ENCODE data around the gene MRS2.

The MRS2 gene

GRCh38 chr6:24448396-24448795, 45.7 kb downstream of the MRS2 start:
- no peaks in the 10 kb centered on the region for H4K20me1 ChIP-seq (ENCODE audit: low read depth, low read length)
- no peaks in the 10 kb centered on the region for H3K36me3 ChIP-seq (ENCODE audit: low read length)
- H3K9me3 ChIP-seq (ENCODE audit: insufficient read depth, low read length) = no peaks in the 10 kb centered on the region
- no peak overlapping the region for H2AFZ ChIP-seq (ENCODE audit: low read depth, low read length, severe bottlenecking)
- no peaks in the 10 kb centered on the region for H3F3A ChIP-seq (ENCODE audit: insufficient read depth)
- H3K4me2 ChIP-seq (ENCODE audit: low read depth, low read length, poor library complexity, severe bottlenecking) = no peak overlapping the region
- no peaks in the 10 kb centered on the region for H3K79me2 ChIP-seq (ENCODE audit: insufficient read depth, low read length)
- H3K9me2 ChIP-seq (replicated peaks; ENCODE audit: insufficient read depth, low read length) = no peaks in the 10 kb centered on the region
- no peak overlapping the region for H3K27ac ChIP-seq (ENCODE audit: low read depth, low read length)
- no peak overlapping the region for H3K4me3 ChIP-seq (ENCODE audit: insufficient read depth, low read length, poor library complexity, severe bottlenecking)
- H3K27me3 ChIP-seq (ENCODE audit: low read length) = no peaks in the 10 kb centered on the region
- TF ChIP-seq, protein P1, sequence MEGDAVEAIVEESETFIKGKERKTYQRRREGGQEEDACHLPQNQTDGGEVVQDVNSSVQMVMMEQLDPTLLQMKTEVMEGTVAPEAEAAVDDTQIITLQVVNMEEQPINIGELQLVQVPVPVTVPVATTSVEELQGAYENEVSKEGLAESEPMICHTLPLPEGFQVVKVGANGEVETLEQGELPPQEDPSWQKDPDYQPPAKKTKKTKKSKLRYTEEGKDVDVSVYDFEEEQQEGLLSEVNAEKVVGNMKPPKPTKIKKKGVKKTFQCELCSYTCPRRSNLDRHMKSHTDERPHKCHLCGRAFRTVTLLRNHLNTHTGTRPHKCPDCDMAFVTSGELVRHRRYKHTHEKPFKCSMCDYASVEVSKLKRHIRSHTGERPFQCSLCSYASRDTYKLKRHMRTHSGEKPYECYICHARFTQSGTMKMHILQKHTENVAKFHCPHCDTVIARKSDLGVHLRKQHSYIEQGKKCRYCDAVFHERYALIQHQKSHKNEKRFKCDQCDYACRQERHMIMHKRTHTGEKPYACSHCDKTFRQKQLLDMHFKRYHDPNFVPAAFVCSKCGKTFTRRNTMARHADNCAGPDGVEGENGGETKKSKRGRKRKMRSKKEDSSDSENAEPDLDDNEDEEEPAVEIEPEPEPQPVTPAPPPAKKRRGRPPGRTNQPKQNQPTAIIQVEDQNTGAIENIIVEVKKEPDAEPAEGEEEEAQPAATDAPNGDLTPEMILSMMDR (IDR thresholded peaks at IDR 0.05; ENCODE audit: insufficient read depth, low read length, poor library complexity, severe bottlenecking) = no peak
- no peak for TF ChIP-seq EZH2phosphoT487 (conservative IDR thresholded peaks at IDR 0.05; ENCODE audit: low read length)
- H3K9ac ChIP-seq (ENCODE audit: low read length) = no peak overlapping the region

GRCh38 chr6:24448828-24449525, 46.2 kb downstream of the MRS2 start:
- no peaks in the 10 kb centered on the region for H3K9me3 ChIP-seq (ENCODE audit: insufficient read depth, low read length)
- H4K20me1 ChIP-seq (ENCODE audit: low read depth, low read length) = no peaks in the 10 kb centered on the region
- H2AFZ ChIP-seq (ENCODE audit: low read depth, low read length, severe bottlenecking) = no peak overlapping the region
- no peaks in the 10 kb centered on the region for H3K79me2 ChIP-seq (ENCODE audit: insufficient read depth, low read length)
- no peak overlapping the region for H3K27ac ChIP-seq (ENCODE audit: low read depth, low read length)
- H3K36me3 ChIP-seq (ENCODE audit: low read length) = no peaks in the 10 kb centered on the region
- no peak overlapping the region for H3K4me3 ChIP-seq (ENCODE audit: insufficient read depth, low read length, poor library complexity, severe bottlenecking)
- no peaks in the 10 kb centered on the region for H3K27me3 ChIP-seq (ENCODE audit: low read length)
- no peak for TF ChIP-seq EZH2phosphoT487 (conservative IDR thresholded peaks at IDR 0.05; ENCODE audit: low read length)
- TF ChIP-seq, protein P1 (IDR thresholded peaks at IDR 0.05; ENCODE audit: insufficient read depth, low read length, poor library complexity, severe bottlenecking) = no peak
- H3F3A ChIP-seq (ENCODE audit: insufficient read depth) = no peaks in the 10 kb centered on the region
- no peak overlapping the region for H3K9ac ChIP-seq (ENCODE audit: low read length)
- no peaks in the 10 kb centered on the region for H3K9me2 ChIP-seq (replicated peaks; ENCODE audit: insufficient read depth, low read length)
- no peak overlapping the region for H3K4me2 ChIP-seq (ENCODE audit: low read depth, low read length, poor library complexity, severe bottlenecking)

- Histone ChIP-seq H3K27ac (ENCODE audit: low read depth, low read length) (no peak overlapping the region), H3K27me3 (ENCODE audit: low read length) (no peaks in the 10 kb centered on the region), H3K4me2 (ENCODE audit: low read depth, low read length, poor library complexity, severe bottlenecking) (no peak overlapping the region), H3K9ac (ENCODE audit: low read length) (no peak overlapping the region), H2AFZ (ENCODE audit: low read depth, low read length, severe bottlenecking) (no peak overlapping the region), H3K9me3 (ENCODE audit: insufficient read depth, low read length) (no peaks in the 10 kb centered on the region), H4K20me1 (ENCODE audit: low read depth, low read length) (no peaks in the 10 kb centered on the region), H3K4me3 (ENCODE audit: insufficient read depth, low read length, poor library complexity, severe bottlenecking) (no peak overlapping the region), H3K79me2 (ENCODE audit: insufficient read depth, low read length) (no peaks in the 10 kb centered on the region), H3K36me3 (ENCODE audit: low read length) (no peaks in the 10 kb centered on the region), H3K9me2 (replicated peaks; ENCODE audit: insufficient read depth, low read length) (no peaks in the 10 kb centered on the region), H3F3A (ENCODE audit: insufficient read depth) (no peaks in the 10 kb centered on the region)
- TF ChIP-seq EZH2phosphoT487 (conservative IDR thresholded peaks at IDR 0.05; ENCODE audit: low read length) = no peak
- TF ChIP-seq, protein P1 (IDR thresholded peaks at IDR 0.05; ENCODE audit: insufficient read depth, low read length, poor library complexity, severe bottlenecking) = no peak
These were observed 49.0 kb downstream of the MRS2 start for GRCh38 chr6:24451581-24452388.

Data from SU-DHL-6 (cell line).